Aorta (tissue), 5 donors: ENCODE data around the gene KCNMA1. TPM values are rescaled to one million over a fixed set of nuclear protein-coding genes. Genes with fewer than 3 reads are reported as not detected.

Experiments used
- ATAC-seq: fragments of 200-7000 bp; cut with Tn5 transposase; one replicate; pipeline ENCODE4 v1.9.1; 2022; ENCODE audit warnings: moderate library complexity; ENCODE audit not compliant: low FRiP score
- DNase-seq, 2 donors: peaks; one replicate each; pipeline ENCODE4 v3.0.0-alpha.2; 2020
- H3K27ac ChIP-seq, 2 donors: one replicate each; pipeline ENCODE4 v1.5.1; 2013; ENCODE audit warnings: low read length in 2 of 2, mild to moderate bottlenecking in 2 of 2, moderate library complexity in 2 of 2, control low read depth in 1 of 2, inconsistent platforms in 1 of 2, low read depth in 1 of 2
- H3K27me3 ChIP-seq, 2 donors: one replicate each; pipeline ENCODE4 v1.6.1; 2013; ENCODE audit warnings: control low read depth in 1 of 2, low read length in 1 of 2, mild to moderate bottlenecking in 1 of 2, moderate library complexity in 1 of 2; ENCODE audit not compliant: insufficient read depth in 2 of 2, control insufficient read depth in 1 of 2
- H3K36me3 ChIP-seq, 2 donors: one replicate each; pipeline ENCODE4 v1.6.1; 2013; ENCODE audit warnings: control low read depth in 1 of 2, low read length in 1 of 2, mild to moderate bottlenecking in 1 of 2; ENCODE audit not compliant: insufficient read depth in 2 of 2, control insufficient read depth in 1 of 2
- H3K4me1 ChIP-seq, 2 donors: one replicate each; pipeline ENCODE4 v1.6.1; 2013; ENCODE audit warnings: low read length in 2 of 2, control low read depth in 1 of 2, mild to moderate bottlenecking in 1 of 2, moderate library complexity in 1 of 2; ENCODE audit not compliant: insufficient read depth in 2 of 2, control insufficient read depth in 1 of 2
- H3K4me3 ChIP-seq, 2 donors: one replicate each; pipeline ENCODE4 v1.5.1; 2013; ENCODE audit warnings: low read length in 2 of 2, control low read depth in 1 of 2, mild to moderate bottlenecking in 1 of 2
- H3K9me3 ChIP-seq: one replicate; pipeline ENCODE4 v1.6.1; 2013; ENCODE audit warnings: mild to moderate bottlenecking, low read length; ENCODE audit not compliant: control insufficient read depth
- WGBS, 2 donors: extraction: QIAGEN DNeasy Blood & Tissue Kit; methylation state at CpG; one replicate each; pipeline ENCODE4 v1.1.7; 2013; 5-methylcytosine and 5-hydroxymethylcytosine counted together
- intact Hi-C, 2 donors: fragments of 100-400 bp; cut with DNase I; formaldehyde crosslinking; loops; one replicate each; pipeline versions ENCODE4 v1.14.2 to v1.15.0; 2022
- polyA plus RNA-seq, 2 donors: library from polyadenylated mRNA; stranded (reverse); fragments of 200-250 nt; gene quantifications; one replicate each; pipeline ENCODE4 v1.2.3, GENCODE V29; 2013
- total RNA-seq, 2 donors: library from RNA; stranded (reverse); fragmentation: NEBNext Ultra II Directional; extraction: Animal tissue kit (Norgen Biotek cat#: 25700); gene quantifications; one replicate each; pipeline ENCODE4 v1.2.1, GENCODE V29; 2021
- donor health status: healthy with polysubstance abuse.
- donor health status: Bipolar disorder and iron deficiency.
- donor health status: DM: no; HTN: no; CAD: no.
- donor health status: DM: no; HTN: no; CAD: no.
- donor health status: DM: yes; HTN: yes; CAD: no.

KCNMA1 gene
- total and polyA plus RNA-seq, 4 donors, result 36.8 to 163 (median 125) TPM

DNA sequence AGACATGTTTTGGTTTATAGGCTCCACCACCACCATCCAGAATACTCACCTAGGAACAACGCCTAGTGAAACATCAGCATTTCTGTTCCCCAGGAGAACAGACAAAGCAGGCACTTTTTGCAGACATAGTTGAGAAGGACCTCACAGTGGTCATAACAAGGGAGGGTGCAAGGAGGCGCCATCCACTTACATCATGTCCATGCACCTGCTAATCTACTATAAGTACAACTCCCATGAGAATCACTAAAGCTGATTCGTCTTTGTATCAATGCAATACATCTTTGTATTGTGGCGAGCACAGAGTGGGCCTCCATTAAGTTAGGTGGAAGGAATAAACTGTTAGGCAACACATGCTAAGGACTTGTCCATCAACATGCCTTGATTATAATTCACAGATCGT, 207.1 kb downstream of the KCNMA1 start:
- Histone ChIP-seq H3K4me3 (no peak overlapping the region), H3K4me1 (peaks cover under 1 to 4% of the 10 kb centered on the region in 2 donors)
- intact Hi-C loops, result no loop called here

DNA sequence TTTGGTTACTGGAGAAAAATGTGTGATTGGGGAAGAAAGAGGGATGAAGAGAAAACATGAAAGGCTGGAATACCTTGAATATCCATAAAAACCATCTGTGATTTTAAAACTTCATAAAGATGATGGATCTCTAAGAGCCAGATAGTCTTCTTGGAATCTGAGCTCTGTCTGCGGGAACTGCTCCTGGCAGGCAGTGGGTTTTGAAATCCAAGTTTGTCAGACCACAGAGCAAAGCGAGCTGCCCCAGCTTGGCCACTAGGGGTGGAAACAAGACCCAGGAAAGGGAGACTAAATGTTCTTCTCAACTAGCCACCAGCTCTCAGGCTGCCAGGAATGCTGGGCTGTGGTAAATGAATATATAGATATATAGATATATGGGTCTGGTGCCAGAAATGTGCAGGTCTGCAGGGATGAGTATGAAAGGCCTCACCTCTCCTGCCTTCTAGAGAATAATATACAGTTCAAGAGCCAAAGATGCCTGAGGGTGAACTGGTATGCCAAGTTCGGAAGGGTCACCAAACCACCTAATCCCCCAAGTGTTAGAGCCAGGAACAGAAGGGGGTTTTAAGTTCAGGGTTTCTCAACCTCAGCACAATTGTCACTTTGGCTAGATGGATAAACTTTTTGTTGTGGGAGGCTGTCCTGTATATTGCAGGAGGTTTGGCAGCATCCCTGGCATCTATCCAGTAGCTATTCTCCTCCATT, 208.8 kb downstream of the KCNMA1 start:
- ATAC-seq, result peak; percentile 85
- no peak overlapping the region for H3K4me3 ChIP-seq
- H3K27ac ChIP-seq, result peak overlapping the region in 1 of 2 donors; percentile 30
- H3K27me3 ChIP-seq, result no peaks in the 10 kb centered on the region
- H3K9me3 ChIP-seq, result no peaks in the 10 kb centered on the region
- WGBS, 2 donors, result 33 to 41% methylated on average over 3 of the region's 3 CpGs
- H3K36me3 ChIP-seq, result no peaks in the 10 kb centered on the region
- peak; percentile 80 to 81 for DNase-seq
- intact Hi-C loops, result loop anchor here in 1 of 2 donors (10.0 kb wide), 1 partner anchor 206 kb away; the partner anchor contains the start of gene KCNMA1
- peaks cover 3 to 5% of the 10 kb centered on the region in 2 donors for H3K4me1 ChIP-seq

More for the DNA sequence above, 207.1 kb downstream of the KCNMA1 start:
- no peak overlapping the region for H3K27ac ChIP-seq
- H3K9me3 ChIP-seq, result no peaks in the 10 kb centered on the region
- no peak for DNase-seq
- ATAC-seq, result no peak
- 93 to 94% methylated on average over 5 of the region's 5 CpGs for WGBS, 2 donors
- H3K27me3 ChIP-seq, result no peaks in the 10 kb centered on the region
- H3K36me3 ChIP-seq, result no peaks in the 10 kb centered on the region

DNA sequence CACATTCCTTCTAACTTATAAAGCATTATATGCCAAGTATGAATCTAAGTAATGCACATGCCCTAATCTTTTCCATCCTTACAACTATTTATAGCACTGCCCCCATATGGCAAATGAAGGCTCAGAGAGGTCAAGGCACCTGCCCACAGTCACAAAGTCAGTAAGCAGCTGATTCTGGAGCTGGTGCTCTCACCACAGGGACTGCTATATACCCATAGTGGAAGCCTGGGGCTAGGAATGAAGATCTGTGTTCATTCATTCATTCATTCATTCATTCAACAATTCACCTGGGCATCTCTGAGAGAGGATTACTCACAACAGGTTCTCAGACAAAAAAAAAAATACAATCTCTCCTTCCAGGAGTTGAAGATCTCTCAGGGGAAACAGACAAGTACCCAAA, 213.4 kb downstream of the KCNMA1 start:
- ATAC-seq (no peak), DNase-seq (no peak)
- H3K27ac ChIP-seq, result no peak overlapping the region
- H3K4me3 ChIP-seq, result no peak overlapping the region
- intact Hi-C loops, result loop anchor here in 1 of 2 donors (5.0 to 10.0 kb wide), 2 partner anchors 168 to 211 kb away; partner anchors contain the start of gene KCNMA1
- peaks cover 17 to 27% of the 10 kb centered on the region in 2 donors for H3K4me1 ChIP-seq
- H3K9me3 ChIP-seq, result no peaks in the 10 kb centered on the region
- H3K27me3 ChIP-seq, result no peaks in the 10 kb centered on the region
- no peaks in the 10 kb centered on the region for H3K36me3 ChIP-seq

DNA sequence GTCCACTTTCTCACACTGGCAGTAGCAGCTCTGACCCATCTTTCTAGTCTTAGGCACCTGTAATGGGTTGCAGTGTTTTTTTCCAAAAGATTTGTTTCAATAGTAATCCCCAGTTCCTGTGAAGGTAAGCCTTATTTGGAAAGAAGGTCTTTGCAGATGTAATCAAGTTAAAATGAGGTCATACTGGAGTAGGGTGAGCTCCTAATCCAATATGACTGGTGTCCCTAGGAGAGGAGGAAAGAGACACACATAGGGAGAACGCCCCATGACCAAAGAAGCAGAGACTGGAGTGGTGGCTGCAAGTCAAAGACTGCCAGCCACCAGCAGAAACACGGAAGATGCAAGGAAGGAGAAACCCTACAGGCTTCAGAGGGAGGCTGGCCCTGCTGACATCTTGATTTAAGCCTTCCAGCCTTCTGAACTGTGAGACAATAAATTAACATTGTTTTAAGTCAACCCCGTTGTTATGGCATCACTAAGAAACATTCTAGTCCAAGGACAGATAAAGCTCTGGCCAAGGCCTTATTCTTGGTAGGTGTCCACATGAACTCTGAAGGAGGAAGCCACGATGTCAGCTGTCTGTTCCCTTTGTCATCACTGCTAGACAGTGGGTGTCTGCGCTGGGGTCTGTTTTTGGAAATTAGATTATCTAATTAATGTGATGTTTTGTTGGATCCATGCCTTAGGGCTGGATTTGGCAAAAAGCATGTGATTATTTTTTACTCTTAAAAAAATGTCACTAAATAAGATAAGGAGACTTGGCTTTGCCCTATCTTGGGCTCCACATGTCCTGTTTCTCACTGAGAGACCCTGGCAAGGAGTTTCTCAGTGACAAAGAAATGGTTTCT, 214.9 kb downstream of the KCNMA1 start:
- Histone ChIP-seq H3K27ac (peak overlapping the region; percentile 80 to 85), H3K9me3 (no peaks in the 10 kb centered on the region), H3K4me3 (no peak overlapping the region), H3K27me3 (no peaks in the 10 kb centered on the region), H3K36me3 (no peaks in the 10 kb centered on the region), H3K4me1 (peaks cover 17 to 31% of the 10 kb centered on the region in 2 donors)
- 3 to 6% methylated on average over 5 of the region's 5 CpGs for WGBS, 2 donors
- peak; percentile 65 for ATAC-seq
- DNase-seq, result peak in 1 of 2 donors; percentile 50
- intact Hi-C loops, result loop anchor here in 1 of 2 donors (5.0 to 10.0 kb wide), 2 partner anchors 170 to 212 kb away; partner anchors contain the start of gene KCNMA1

DNA sequence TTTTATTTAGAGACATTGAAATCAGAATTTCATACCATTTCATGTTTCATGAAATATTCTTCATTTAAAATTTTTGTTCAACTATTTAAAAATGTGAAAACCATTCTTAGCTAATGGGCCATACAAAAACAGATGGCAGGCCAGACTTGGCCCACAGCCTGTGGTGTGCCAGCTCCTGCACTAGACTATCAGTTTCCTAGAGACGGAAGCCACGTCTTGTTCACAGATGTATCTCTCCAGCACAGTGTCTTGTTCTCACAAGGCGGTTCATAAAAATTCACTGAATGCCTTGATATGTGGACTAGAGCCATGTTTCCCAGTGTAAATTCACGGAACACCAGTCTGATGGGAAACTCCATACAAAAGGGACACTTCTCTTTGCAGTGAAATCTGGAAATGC, 216.0 kb downstream of the KCNMA1 start:
- DNase-seq (no peak), ATAC-seq (no peak)
- peaks cover 17 to 33% of the 10 kb centered on the region in 2 donors for H3K4me1 ChIP-seq
- 39 to 62% methylated on average over 4 of the region's 4 CpGs for WGBS, 2 donors
- intact Hi-C loops, result loop anchor here in 1 of 2 donors (5.0 to 10.0 kb wide), 2 partner anchors 171 to 213 kb away; partner anchors contain the start of gene KCNMA1
- H3K27ac ChIP-seq, result peak overlapping the region; percentile 70 to 72
- H3K9me3 ChIP-seq, result no peaks in the 10 kb centered on the region
- H3K4me3 ChIP-seq, result no peak overlapping the region
- H3K36me3 ChIP-seq, result no peaks in the 10 kb centered on the region
- H3K27me3 ChIP-seq, result no peaks in the 10 kb centered on the region

DNA sequence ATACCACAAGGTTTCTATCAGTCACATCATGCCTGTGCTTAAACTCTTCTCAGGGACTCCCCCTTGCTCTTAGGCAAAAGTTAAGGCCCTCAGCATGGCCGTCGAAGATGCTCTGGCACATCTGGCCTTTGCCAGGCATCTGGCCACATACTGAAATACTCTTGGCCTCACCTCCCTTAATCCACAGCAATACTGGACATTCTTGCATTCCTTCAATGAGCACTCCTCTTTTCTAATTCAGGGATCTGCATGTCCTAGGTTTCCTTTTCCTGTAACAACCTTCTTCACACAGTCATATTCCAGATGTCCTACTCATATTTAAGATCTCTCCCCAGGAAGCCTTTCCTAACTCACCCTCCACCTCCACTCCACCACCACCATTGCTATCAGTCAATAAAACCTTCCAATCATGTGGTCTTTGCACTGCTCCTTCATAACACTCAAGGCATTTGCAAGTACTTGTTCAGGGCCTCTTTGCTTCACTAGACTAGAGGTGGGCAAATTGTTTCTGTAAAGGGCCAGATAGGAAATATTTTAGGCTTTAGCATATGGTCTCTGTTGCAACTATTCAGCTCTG, 216.6 kb downstream of the KCNMA1 start:
- 9 to 25% methylated on average over 2 of the region's 2 CpGs for WGBS, 2 donors
- H3K4me1 ChIP-seq, result peaks cover 17 to 33% of the 10 kb centered on the region in 2 donors
- DNase-seq, result no peak

DNA sequence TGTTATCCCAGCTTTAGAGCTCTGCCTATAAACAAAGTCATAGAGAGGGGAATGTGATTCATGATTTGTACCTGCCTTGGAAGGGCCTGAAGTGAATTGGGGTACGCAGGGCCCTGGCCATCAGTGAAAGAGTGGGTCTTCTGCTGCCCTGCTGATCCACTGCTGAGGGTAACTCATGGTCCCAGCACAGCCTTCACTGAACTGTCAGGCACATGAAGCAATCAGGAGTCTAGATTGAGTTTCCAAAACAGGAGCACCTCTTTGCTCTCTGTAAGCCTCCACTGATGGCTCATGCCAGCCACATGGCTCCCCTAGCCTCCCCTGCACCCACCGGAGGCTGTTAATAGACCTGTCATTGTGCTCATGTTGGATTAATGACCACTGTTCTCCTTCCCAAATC, 217.6 kb downstream of the KCNMA1 start:
- peaks cover 17 to 31% of the 10 kb centered on the region in 2 donors for H3K4me1 ChIP-seq

More for the DNA sequence above, 216.6 kb downstream of the KCNMA1 start:
- Histone ChIP-seq H3K4me3 (no peak overlapping the region), H3K36me3 (no peaks in the 10 kb centered on the region), H3K27ac (peak overlapping the region; percentile 54 to 60), H3K9me3 (no peaks in the 10 kb centered on the region), H3K27me3 (no peaks in the 10 kb centered on the region)
- intact Hi-C loops, result loop anchor here in 1 of 2 donors (5.0 to 10.0 kb wide), 2 partner anchors 171 to 214 kb away; partner anchors contain the start of gene KCNMA1
- ATAC-seq, result no peak

DNA sequence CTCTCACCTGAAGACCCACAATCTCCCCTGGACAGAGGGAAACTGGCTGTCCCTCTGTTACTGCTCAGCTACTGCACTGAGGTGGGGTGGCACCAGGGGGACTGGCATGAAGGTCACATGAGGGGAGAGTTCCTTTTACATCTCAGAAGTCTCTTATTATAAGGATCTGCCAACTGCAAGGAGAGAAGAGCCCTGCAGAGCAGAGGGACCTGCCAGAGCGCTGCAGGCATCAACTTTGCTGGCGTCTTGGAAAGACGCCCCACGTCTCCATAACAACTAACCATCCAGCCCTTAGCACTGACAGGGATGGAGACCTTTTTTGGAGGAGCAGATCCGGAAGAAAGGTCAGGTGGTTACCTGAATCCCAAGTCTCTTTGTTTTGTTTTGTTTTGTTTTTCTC, 218.6 kb downstream of the KCNMA1 start:
- Histone ChIP-seq H3K36me3 (no peaks in the 10 kb centered on the region), H3K27ac (peak overlapping the region; percentile 91 to 100), H3K4me3 (no peak overlapping the region), H3K27me3 (no peaks in the 10 kb centered on the region), H3K4me1 (peaks cover 13 to 31% of the 10 kb centered on the region in 2 donors), H3K9me3 (no peaks in the 10 kb centered on the region)
- intact Hi-C loops, result loop anchor here (2.0 to 5.0 kb wide), 2 partner anchors 64 to 138 kb away; no protein-coding TSS in a partner anchor
- DNase-seq, result peak in 1 of 2 donors; percentile 74
- ATAC-seq, result no peak
- 13 to 15% methylated on average over 5 of the region's 5 CpGs for WGBS, 2 donors

More for the DNA sequence above, 217.6 kb downstream of the KCNMA1 start:
- ATAC-seq (no peak), DNase-seq (no peak)
- Histone ChIP-seq H3K27ac (peak overlapping the region; percentile 60 to 91), H3K4me3 (no peak overlapping the region), H3K9me3 (no peaks in the 10 kb centered on the region), H3K36me3 (no peaks in the 10 kb centered on the region), H3K27me3 (no peaks in the 10 kb centered on the region)
- intact Hi-C loops, result loop anchor here (2.0 to 10.0 kb wide), 4 partner anchors 65 to 215 kb away; partner anchors contain the start of gene KCNMA1 (in 1 of the 2)
- 62 to 77% methylated on average over 2 of the region's 2 CpGs for WGBS, 2 donors
